Spleen (tissue), 7 donors: Measurements from ENCODE around the gene PPP2R1B.

Experiments used
- CTCF ChIP-seq, 11 experiments: fragments of 200-600 bp in 7 of 11; fragments of 450-650 bp in 4 of 11; sonication (generic) in 4 of 11; IDR thresholded peaks in 8 of 11; conservative IDR thresholded peaks in 3 of 11; 1 replicate in 7 of 11; 2 replicates in 4 of 11; pipeline versions ENCODE4 v1.4.0 to v1.8.0; 2016 to 2021; ENCODE audit warnings: antibody characterized with exemption in 11 of 11, inconsistent platforms in 4 of 11, mild to moderate bottlenecking in 1 of 11
- POLR2A ChIP-seq, 3 donors: fragments of 450-650 bp; IDR thresholded peaks; one replicate each; pipeline ENCODE4 v1.5.1; 2017; ENCODE audit warnings: antibody characterized with exemption in 3 of 3, mild to moderate bottlenecking in 1 of 3
- POLR2AphosphoS5 ChIP-seq, 3 donors: sonication (generic); formaldehyde crosslinking; IDR thresholded peaks; one replicate each; pipeline ENCODE4 v1.5.1; 2017; ENCODE audit warnings: antibody characterized with exemption in 3 of 3
- donor health status: DM: no; HTN: no; CAD: no; lungs with moderate emphysema.
- donor health status: DM: no; HTN: no; CAD: no.
- donor health status: DM: no; HTN: no; CAD: no.

- no peak for TF ChIP-seq POLR2AphosphoS5 (IDR thresholded peaks at IDR 0.05)
- no peak for TF ChIP-seq CTCF (IDR thresholded peaks at IDR 0.05 in 8 of 11, conservative IDR thresholded peaks at IDR 0.05 in 3 of 11)
- no peak for TF ChIP-seq POLR2A (IDR thresholded peaks at IDR 0.05)
Measured at GRCh38 chr11:111741751-111742150, 24.4 kb downstream of the PPP2R1B start.
